ENCODE data around the gene RUBCN.
A peak's percentile ranks its signal among the peaks of the same experiment; 100 is the strongest.
"Not testable (repeated sequence)": the region's sequence is repeated elsewhere in the genome, so short reads cannot be mapped to it uniquely, and the experiment has no call there.

Gene RUBCN

DNA sequence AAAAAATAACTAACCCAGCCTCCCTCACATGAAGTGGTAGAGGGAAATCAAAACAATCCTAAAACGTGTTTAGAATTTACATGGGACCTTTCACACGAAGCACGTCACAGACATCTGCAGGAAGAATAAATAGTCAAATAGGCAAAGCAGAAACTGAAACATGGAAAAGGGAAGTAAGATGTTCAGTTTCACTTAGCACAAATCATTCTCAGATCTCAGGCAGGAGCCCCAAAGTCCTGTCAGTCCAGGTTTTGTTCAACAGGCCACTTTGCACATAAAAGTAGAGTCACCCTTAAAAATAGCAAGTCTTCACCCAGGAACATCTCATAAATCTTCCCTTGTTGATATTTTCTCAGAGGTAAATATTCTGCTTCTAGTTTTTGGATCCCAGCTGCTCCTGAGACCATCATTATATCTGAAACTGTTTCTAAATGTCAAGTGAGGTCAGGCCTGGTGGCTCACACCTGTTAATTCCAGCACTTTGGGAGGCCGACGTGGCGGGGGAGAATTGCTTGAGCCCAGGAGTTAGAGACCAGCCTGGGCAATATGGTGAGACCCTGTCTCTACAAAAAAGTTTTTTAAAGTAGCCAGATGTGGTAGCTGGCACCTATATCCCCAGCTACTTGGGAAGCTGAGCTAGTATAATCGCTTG, 1.9 kb downstream of the RUBCN start:
- DNase-seq (ENCODE audit: low read depth), result no peak

DNA sequence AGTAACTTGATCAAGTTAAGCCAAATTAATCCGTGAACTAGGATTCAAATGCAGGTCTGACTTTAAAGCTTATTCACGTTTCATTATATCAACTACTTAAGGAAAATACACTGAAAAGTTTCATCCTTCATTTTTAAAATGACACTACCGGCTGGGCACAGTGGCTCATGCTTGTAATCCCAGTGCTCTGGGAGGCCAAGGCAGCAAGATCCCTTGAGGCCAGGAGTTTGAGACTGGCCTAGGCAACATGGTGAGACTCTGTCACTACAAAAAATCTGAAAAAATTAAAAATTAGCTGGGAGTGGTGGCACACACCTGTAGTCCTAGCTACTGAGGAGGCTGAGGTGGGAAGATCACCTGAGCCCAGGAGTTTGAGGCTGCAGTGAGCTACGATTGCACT, 3.7 kb downstream of the RUBCN start:
- no peak for DNase-seq (ENCODE audit: low read depth)

DNA sequence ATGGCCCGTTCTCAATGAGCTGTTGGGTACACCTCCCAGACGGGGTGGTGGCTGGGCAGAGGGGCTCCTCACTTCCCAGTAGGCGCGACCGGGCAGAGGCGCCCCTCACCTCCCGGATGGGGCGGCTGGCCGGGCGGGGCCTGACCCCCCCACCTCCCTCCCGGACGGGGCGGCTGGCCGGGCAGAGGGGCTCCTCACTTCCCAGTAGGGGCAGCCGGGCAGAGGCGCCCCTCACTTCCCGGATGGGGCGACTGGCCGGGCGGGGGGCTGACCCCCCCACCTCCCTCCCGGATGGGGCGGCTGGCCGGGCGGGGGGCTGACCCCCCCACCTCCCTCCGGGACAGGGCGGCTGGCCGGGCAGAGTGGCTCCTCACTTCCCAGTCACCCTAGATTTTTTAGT, 5.2 kb downstream of the RUBCN start:
- DNase-seq (ENCODE audit: low read depth), result not testable (repeated sequence)

DNA sequence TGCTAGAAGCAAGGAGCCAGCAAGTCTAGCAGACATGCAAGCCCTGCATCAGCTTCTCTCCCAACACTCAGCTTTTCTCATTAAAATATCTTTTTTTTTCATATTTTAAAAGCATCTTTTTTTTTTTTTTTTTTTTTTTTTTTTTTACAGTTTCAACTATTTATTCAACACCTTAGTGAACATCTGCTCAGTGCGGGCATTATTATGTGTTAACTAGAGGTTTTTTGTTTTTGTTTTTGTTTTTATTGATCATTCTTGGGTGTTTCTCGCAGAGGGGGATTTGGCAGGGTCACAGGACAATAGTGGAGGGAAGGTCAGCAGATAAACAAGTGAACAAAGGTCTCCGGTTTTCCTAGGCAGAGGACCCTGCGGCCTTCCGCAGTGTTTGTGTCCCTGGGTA, 5.9 kb downstream of the RUBCN start:
- not testable (repeated sequence) for DNase-seq (ENCODE audit: low read depth)

DNA sequence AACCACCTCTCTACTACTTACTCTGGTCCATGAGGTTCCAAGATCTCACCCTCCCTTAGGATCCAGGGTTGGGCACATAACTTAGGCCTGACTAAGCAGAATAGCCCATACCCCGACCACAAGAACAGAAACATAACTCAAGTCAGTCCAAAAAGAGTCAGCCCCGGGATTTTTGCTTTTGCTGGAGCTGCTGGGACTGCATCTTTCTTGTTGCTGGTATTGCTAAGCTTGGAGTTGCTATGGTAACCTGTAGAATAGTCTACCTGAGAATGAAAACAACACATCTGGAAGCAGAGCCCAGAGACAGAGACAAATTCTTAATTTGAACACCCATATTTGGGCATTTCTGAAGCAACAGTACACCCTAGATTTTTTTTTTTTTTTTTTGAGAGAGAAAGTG, 6.5 kb downstream of the RUBCN start:
- peak; percentile 49 for DNase-seq (ENCODE audit: low read depth)

DNA sequence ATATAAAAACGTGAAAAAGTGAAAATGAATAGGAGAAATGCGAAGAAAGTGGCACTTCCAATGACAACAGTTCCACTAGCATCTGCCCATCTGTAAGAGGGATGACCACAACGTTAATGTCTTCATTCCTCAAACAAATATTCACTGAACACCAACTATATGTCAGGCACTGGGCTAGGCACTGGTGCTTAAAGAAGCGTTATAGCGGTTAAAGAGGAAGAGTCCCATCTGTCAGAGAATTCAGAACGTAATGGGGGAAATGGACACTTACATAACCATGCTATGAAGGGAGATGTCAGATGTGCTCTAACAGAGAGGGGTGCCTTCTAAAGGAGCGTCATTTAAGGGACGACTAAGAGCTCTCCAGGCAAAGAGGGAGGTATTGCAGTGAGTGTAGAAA, 8.2 kb downstream of the RUBCN start:
- DNase-seq (ENCODE audit: low read depth), result no peak

DNA sequence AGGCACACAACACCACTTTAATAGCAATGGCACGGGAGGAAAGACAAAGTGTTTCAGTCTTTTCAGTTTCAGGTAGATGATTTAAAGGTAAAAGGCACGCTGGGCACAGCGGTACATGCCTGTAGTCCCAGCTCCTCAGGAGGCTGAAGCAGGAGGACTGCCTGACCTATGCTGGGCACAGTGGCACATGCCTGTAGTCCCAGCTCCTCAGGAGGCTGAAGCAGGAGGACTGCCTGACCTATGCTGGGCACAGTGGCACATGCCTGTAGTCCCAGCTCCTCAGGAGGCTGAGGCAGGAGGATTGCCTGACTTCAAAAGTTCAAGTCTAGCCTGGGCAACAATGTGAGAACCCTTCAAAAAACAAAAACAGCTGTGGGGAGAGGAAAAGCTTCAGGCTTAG, 8.8 kb downstream of the RUBCN start:
- not testable (repeated sequence) for DNase-seq (ENCODE audit: low read depth)

DNA sequence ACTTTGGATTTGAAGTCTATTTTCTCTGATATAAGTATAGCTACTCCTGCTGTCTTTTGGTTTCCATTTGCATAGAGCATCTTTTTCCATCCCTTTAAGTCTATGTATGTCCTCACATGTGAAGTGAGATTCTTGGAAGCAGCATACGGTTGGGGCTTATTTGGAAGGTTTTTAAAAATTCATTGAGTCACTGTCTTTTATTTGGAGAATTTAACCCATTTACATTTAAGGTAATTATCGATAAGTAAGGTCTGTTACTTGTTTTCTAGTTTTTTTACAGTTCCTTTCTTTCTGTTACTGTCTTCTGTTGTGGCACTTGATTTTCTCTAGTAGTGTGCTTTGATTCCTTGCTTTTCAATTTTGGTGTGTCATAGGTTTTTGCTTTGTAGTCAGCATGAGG, 14.0 kb downstream of the RUBCN start:
- DNase-seq (ENCODE audit: low read depth), result no peak

DNA sequence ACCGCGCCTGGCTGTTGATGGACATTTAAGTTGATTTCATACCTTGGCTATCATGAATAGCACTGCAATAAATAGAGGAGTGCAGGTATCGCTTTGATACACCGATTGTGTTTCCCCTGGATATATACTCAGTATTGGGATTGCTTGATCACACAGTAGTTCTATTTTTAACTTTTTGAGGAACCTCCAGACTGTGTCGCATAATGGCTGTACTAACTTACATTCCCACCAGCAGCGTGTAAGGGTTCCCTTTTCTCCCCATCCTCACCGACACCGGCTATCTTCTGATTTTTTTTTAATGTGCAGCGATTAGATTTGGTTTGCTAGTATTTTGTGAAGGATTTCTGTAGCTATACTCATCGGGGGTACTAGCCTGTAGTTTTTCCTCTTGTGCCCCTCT, 16.0 kb downstream of the RUBCN start:
- no peak for DNase-seq (ENCODE audit: low read depth)

DNA sequence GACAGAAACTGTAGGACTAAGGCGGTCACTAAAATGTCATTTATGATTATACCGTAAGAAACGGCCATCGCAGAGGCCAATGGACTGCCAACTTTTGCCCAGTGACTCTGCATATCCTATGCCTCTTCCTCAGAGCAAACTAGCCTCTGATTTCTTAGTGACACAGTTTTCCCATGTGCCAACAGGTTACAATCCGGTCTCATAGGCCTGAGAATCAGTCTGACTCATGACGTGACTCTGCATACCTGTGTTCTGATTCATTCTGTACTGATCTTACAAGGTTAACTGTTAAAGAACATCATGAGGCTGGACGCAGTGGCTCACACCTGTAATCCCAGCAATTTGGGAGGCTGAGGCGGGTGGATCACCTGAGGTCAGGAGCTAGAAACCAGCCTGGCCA, 17.8 kb downstream of the RUBCN start:
- peak; percentile 38 for DNase-seq (ENCODE audit: low read depth)

DNA sequence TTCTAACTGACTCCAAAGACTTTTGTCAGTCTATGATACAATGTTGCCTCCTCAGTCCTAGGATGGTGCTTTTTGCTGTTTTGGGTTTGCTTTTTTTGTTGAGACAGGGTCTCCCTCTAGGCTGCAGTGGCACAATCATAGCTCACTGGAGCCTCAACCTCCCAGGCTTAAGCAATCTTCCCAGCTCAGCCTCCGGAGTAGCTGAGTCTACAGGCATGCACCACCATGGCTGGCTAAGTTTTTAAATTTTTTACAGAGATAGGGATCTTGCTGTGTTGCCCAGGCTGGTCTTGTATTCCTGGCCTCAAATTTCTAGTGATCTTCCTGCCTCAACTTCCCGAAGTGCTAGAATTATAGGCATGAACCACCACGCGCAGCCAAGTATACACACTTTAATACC, 22.5 kb downstream of the RUBCN start:
- DNase-seq (ENCODE audit: low read depth), result no peak

DNA sequence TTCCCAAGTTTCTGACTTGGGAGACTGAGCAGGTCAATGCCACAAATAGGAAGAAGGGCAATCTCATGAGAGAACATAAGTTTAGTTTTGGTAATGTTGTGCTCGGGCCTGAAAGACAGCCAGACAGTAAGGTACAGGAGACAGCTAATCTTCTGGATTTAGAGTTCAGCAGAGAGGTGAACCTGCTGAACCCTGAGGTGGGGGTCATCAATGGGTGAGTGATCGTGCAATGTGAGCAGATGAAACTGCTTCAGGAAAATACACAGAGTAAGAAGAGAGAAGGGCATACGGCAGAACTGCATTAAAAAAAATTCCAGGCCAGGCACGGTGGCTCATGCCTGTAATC, 23.3 kb downstream of the RUBCN start:
- DNase-seq (ENCODE audit: low read depth), result no peak

DNA sequence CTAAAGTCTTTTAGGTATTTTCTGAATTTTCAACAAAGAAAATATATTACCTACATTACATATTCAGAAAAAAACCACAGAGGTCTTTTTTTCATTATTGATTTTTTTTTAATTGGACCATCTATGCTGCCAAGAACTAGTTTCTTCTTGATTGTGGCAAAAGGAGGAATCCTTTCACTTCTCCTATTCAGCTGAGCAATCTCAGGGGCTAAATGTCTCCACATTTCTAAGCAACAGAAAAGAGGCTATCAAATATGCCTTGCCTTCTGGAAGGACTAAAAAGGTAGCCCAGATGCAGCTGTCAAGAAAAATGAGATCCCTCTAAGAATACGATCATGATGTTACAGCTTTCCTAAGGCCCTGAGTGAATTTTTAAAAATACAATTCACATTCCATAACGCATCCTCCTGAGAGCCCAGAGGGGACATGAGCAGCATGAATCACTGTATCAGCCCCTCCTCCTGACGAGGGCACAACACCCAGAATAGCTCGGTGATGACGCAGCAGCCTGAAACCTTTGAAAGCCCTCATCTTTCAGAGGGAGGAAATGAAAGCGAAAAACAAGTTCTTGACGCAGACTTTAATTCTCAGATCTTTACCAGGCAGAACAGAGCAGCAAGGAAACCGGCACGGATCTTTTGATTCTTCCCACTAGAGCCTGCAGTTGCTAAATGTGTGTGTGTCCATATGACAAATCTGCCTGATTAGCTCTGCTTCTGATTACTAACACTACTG, 24.6 kb downstream of the RUBCN start:
- peak; percentile 95 for DNase-seq (ENCODE audit: low read depth)

DNA sequence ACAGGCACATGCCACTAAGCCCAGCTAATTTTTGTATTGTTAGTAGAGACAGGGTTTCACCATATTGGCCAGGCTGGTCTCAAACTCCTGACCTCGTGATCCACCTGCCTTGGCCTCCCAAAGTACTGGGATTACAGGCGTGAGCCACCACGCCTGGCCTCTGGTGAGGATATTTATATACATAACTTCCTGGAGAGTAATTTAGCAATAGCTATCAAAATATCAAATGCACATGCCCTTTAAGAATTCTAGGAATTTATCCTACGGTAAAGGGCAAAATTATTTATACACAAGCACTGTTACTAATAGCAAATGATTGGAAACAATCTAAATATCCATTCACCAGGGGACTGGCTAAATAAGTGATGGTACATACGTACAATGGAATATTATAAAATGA, 25.7 kb downstream of the RUBCN start:
- DNase-seq (ENCODE audit: low read depth), result peak; percentile 60

DNA sequence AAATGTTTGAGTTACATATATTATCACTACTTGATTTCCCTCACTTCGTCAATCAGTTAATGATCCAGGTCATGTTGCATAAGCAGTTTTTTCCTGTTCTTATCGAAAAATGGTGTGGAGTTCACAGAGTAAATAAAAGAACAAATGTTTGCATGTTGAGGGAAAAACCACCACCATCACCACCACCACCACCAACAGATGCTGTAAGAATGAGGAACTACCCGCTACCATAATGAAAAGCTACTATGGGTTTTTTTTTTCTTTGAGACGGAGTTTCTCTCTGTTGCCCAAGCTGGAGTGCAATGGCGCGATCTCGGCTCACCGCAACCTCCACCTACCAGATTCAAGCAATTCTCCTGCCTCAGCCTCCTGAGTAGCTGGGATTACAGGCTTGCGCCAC, 27.6 kb downstream of the RUBCN start:
- DNase-seq (ENCODE audit: low read depth), result no peak

DNA sequence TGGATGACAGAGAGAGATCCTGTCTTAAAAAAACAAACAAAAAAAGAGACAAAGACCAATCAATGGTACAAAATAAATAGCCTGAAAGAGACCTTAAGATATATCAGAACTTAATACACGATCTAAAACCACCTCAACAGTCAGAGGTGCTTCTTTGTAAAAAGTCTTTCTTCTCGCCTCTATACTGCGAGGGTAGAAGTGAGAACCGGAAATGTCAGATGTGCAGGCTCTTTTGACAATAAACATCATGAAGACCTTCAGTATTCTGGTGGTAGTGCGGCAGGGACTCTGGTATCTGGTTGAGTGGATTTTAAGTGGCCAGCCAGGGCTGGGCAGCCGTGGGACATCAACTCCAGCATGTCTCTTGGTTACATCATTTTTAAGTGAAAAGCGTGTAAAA, 30.0 kb downstream of the RUBCN start:
- no peak for DNase-seq (ENCODE audit: low read depth)

DNA sequence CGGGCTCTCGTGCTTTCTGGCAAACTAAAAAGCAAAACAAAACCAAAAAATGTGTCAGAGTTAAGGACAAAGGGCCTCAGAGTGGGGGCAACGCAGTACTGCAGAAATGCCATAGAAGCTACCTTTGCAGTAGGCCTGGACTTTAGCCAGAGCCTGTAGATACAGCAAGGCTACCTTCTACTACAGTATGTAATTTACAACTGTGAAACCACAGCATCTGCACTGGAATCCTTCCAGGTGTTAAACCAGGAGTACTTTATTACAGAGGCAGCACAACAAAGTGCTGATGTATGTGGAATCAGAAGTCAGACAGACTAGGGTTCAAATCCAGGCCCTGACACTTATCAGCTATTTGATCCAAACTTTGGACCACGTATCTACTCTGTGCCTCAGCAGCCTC, 34.9 kb downstream of the RUBCN start:
- DNase-seq (ENCODE audit: low read depth), result no peak

DNA sequence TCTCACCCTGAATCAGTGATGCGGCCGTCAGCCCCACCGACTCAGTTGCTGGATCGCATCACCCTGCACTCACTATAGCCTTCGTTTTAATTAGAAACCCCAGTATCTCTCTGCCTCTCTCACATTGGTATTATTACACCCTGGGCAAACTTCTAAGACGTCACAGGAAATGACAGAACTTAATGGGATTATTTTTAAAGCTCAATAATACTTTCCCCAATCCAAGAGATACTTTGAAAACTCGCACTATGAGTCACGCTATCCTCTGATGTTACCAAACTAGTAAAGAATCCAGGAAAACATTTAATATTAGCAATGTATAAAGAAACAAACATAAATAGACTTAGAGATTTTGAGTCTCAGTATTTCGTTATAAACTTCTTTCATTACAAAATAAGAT, 36.6 kb downstream of the RUBCN start:
- DNase-seq (ENCODE audit: low read depth), result no peak

DNA sequence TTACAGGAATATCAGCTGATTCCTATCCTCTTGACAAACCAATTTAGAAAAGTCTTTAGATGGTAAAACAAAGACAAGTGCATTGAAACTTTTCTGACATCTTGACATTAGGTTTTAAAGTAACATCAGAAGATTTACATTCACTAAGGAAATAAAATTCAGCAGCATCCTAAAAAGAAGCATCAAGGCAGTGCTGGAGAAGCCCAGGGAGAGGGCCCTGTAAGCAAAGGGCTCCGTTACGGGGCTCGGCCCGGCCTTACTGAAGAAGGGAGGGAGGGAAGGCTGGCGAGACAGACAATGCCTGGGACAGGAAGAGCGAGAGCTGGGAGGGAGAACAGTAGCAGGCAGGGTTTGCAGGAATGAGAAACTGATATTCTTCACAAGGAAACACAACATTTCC, 39.3 kb downstream of the RUBCN start:
- no peak for DNase-seq (ENCODE audit: low read depth)

DNA sequence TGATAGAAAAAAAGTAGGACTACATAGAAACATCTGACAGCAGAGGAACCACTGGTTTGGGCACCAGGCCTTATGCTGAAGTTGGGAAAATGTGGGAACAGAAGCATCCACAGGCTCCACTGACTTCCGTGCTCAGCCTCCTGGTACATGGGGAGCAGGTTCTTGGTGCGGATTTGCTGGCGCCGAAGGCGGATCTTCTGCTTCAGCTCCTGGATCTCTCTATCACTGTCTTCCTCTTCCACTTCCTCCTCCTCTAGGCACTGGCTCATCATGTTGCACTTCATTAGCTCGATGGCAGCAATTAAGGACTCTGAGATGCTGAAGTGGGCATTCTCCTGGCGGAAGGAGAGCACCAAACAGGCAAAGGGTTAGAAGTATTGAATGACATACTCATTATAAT, 42.5 kb downstream of the RUBCN start:
- DNase-seq (ENCODE audit: low read depth), result no peak

DNA sequence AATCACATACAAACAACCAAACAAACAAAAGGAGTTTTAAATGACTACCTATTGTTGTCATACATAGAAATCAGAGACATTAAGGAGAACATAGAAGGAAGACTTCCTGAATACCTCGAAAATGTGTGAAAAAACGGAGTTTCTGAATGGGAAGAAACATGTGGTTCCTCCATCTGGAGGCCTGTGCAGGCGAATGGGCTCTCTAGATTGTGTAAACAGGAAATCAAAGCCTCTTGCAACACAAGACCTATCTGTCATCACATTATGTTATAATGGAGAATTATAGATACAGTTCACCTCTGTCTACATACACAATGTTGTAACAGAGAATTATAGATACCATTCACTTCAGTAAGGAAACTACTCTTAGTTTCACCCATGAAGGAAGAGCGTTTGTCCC, 44.1 kb downstream of the RUBCN start:
- DNase-seq (ENCODE audit: low read depth), result peak; percentile 13

DNA sequence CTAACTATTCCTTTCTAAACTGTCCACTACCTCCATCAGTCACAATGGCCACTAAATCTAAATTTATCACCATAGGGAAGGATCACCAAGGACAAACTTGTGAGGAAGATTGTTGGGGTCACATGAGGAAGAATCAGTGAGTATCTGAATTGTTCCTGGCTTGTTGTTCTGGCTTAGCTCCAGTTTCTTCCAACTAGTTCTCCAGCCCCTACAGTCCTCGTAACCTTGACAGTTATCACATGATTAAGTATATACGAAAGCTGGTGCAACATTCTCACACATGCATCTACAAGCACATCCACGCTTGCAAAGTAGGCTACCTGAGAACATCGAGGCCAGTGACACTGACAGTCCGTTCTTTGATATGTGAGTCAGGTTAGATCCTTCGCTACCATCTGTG, 46.0 kb downstream of the RUBCN start:
- no peak for DNase-seq (ENCODE audit: low read depth)

DNA sequence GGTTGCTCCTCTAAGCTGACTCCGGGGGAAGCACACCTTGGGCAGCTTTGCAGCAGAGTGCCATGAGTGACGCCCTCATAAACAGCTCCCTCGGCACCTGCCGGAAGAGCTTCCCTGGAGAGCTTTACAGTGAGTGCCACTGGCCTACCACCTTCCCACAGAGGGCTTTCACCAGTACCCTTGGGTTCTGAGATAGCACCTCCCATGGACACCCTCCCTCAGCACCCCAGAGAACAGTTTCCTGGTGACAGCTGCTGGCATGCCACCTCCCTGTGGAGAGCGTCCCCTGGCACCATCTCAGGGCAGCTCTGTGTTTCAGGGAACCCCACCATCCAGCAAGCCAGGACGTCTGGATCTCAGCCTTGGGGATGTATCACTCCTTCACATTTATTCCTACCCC, 49.1 kb downstream of the RUBCN start:
- no peak for DNase-seq (ENCODE audit: low read depth)

DNA sequence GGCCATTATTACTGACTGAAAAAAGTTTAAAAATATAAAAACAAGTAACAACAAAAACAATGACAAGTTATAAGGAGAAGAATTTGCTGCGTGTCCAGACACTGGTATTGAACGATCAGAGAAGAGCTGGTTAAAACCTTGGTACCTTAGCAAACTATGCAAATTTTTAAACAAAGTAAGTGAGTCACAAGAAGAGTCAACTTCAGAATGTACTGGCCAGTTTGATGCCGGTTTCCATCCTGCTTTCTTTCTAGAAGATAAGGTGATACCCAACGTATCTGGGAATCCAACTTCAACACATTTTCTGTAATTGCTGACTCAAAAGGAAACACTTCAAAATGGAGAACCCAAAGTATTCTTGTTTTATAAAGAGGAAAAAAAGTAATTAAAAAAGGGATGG, 49.8 kb downstream of the RUBCN start:
- no peak for DNase-seq (ENCODE audit: low read depth)
